GM19023 (cell line): ENCODE results near the gene PCSK9.
"Not testable (repeated sequence)": the region's sequence is repeated elsewhere in the genome, so short reads cannot be mapped to it uniquely, and the experiment has no call there.

Source experiments
- ATAC-seq: cut with Tn5 transposase; IDR thresholded peaks from one replicate; pipeline ENCODE4 v1.9.1; 2021; ENCODE audit warnings: mild to moderate bottlenecking, moderate library complexity; ENCODE audit not compliant: unreplicated experiment

Gene PCSK9

GRCh38 chr1:55007625-55008024, 31.7 kb upstream of the PCSK9 start:
- ATAC-seq, result no peak

GRCh38 chr1:55010194-55010886, 29.0 kb upstream of the PCSK9 start:
- ATAC-seq, result no peak

- no peak for ATAC-seq
Measured at GRCh38 chr1:55010887-55011217, 28.5 kb upstream of the PCSK9 start.

- ATAC-seq, result no peak
Measured at GRCh38 chr1:55012661-55013060, 26.7 kb upstream of the PCSK9 start.

- ATAC-seq, result no peak
Measured at GRCh38 chr1:55015123-55015522, 24.2 kb upstream of the PCSK9 start.

- no peak for ATAC-seq
Measured at GRCh38 chr1:55015731-55016620, 23.4 kb upstream of the PCSK9 start.

GRCh38 chr1:55018395-55018794, 21.0 kb upstream of the PCSK9 start:
- no peak for ATAC-seq

GRCh38 chr1:55021942-55022546, 17.3 kb upstream of the PCSK9 start:
- peak; percentile 80 for ATAC-seq

GRCh38 chr1:55024163-55024562, 15.2 kb upstream of the PCSK9 start:
- not testable (repeated sequence) for ATAC-seq

GRCh38 chr1:55026682-55027081, 12.7 kb upstream of the PCSK9 start:
- not testable (repeated sequence) for ATAC-seq

GRCh38 chr1:55031098-55031497, 8.2 kb upstream of the PCSK9 start:
- not testable (repeated sequence) for ATAC-seq

GRCh38 chr1:55033265-55033614, 6.1 kb upstream of the PCSK9 start:
- no peak for ATAC-seq

- no peak for ATAC-seq
Measured at GRCh38 chr1:55034476-55035133, 4.7 kb upstream of the PCSK9 start.

GRCh38 chr1:55035904-55036303, 3.4 kb upstream of the PCSK9 start:
- no peak for ATAC-seq

- no peak for ATAC-seq
Measured at GRCh38 chr1:55037733-55038551, 1.4 kb upstream of the PCSK9 start.

- ATAC-seq, result no peak
Measured at GRCh38 chr1:55038552-55038838, 853 bp upstream of the PCSK9 start.

- no peak for ATAC-seq
Measured at GRCh38 chr1:55038974-55039341, 390 bp upstream of the PCSK9 start.

- ATAC-seq, result no peak
Measured at GRCh38 chr1:55040083-55040932, 960 bp downstream of the PCSK9 start.

GRCh38 chr1:55040933-55041494, 1.7 kb downstream of the PCSK9 start:
- ATAC-seq, result no peak

- no peak for ATAC-seq
Measured at GRCh38 chr1:55041613-55042012, 2.3 kb downstream of the PCSK9 start.
